Activated T-cell treated with anti-CD3 and anti-CD28 coated beads for 24 hours (primary cell): ENCODE results near the gene SLC24A3.
"Not testable (repeated sequence)": the region's sequence is repeated elsewhere in the genome, so short reads cannot be mapped to it uniquely, and the experiment has no call there.

ENCODE experiments used
- DNase-seq: peaks from one replicate; pipeline ENCODE4 v3.0.0-alpha.2; 2020; ENCODE audit warnings: low read depth

Gene SLC24A3

GRCh38 chr20:19746396-19746795, 534.0 kb downstream of the SLC24A3 start:
- no peak for DNase-seq

- no peak for DNase-seq
Measured at GRCh38 chr20:19747903-19748302, 535.5 kb downstream of the SLC24A3 start.

- DNase-seq, result no peak
Measured at GRCh38 chr20:19748681-19749080, 536.2 kb downstream of the SLC24A3 start.

- DNase-seq, result no peak
Measured at GRCh38 chr20:19749618-19750071, 537.2 kb downstream of the SLC24A3 start.

GRCh38 chr20:19750101-19750606, 537.7 kb downstream of the SLC24A3 start:
- no peak for DNase-seq

GRCh38 chr20:19750907-19751636, 538.6 kb downstream of the SLC24A3 start:
- no peak for DNase-seq

- not testable (repeated sequence) for DNase-seq
Measured at GRCh38 chr20:19754201-19754600, 541.8 kb downstream of the SLC24A3 start.

- no peak for DNase-seq
Measured at GRCh38 chr20:19756761-19757486, 544.5 kb downstream of the SLC24A3 start.

GRCh38 chr20:19757487-19758132, 545.2 kb downstream of the SLC24A3 start:
- no peak for DNase-seq

- DNase-seq, result no peak
Measured at GRCh38 chr20:19758133-19758500, 545.7 kb downstream of the SLC24A3 start, which contains the start of gene RIN2. RIN2 (plus strand) TSS chr20:19758258; CDS start chr20:19889602, 131,344 bp downstream.

GRCh38 chr20:19758501-19759331, 546.3 kb downstream of the SLC24A3 start:
- no peak for DNase-seq

- no peak for DNase-seq
Measured at GRCh38 chr20:19760371-19760721, 547.9 kb downstream of the SLC24A3 start.

GRCh38 chr20:19761326-19761725, 548.9 kb downstream of the SLC24A3 start:
- DNase-seq, result no peak

GRCh38 chr20:19761841-19762240, 549.4 kb downstream of the SLC24A3 start:
- no peak for DNase-seq

GRCh38 chr20:19764207-19764606, 551.8 kb downstream of the SLC24A3 start:
- DNase-seq, result no peak

- no peak for DNase-seq
Measured at GRCh38 chr20:19765266-19765665, 552.8 kb downstream of the SLC24A3 start.

GRCh38 chr20:19765913-19766312, 553.5 kb downstream of the SLC24A3 start:
- DNase-seq, result no peak

GRCh38 chr20:19767070-19767469, 554.6 kb downstream of the SLC24A3 start:
- no peak for DNase-seq

GRCh38 chr20:19768325-19768842, 555.9 kb downstream of the SLC24A3 start:
- no peak for DNase-seq

GRCh38 chr20:19769507-19769906, 557.1 kb downstream of the SLC24A3 start:
- no peak for DNase-seq

GRCh38 chr20:19770375-19770774, 557.9 kb downstream of the SLC24A3 start:
- DNase-seq, result no peak

GRCh38 chr20:19771031-19771430, 558.6 kb downstream of the SLC24A3 start:
- no peak for DNase-seq
